Activated naive CD4-positive, alpha-beta T cell treated with anti-CD3 and anti-CD28 coated beads, Interleukin-2, amount 10 ng/mL, durations not matched to agents 5 hours and 36 hours (primary cell): ENCODE data around the gene BATF3. TPM values are rescaled to one million over a fixed set of nuclear protein-coding genes. Genes with fewer than 3 reads are reported as not detected.

Experiments
- total RNA-seq, 2 experiments: library from RNA; stranded (reverse); gene quantifications; one replicate each; pipeline ENCODE4 v1.2.3, GENCODE V29; 2021

Gene BATF3, protein sequence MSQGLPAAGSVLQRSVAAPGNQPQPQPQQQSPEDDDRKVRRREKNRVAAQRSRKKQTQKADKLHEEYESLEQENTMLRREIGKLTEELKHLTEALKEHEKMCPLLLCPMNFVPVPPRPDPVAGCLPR
- total RNA-seq: 1 to 10 TPM; 3.7 to 6.6 TPM

DNA sequence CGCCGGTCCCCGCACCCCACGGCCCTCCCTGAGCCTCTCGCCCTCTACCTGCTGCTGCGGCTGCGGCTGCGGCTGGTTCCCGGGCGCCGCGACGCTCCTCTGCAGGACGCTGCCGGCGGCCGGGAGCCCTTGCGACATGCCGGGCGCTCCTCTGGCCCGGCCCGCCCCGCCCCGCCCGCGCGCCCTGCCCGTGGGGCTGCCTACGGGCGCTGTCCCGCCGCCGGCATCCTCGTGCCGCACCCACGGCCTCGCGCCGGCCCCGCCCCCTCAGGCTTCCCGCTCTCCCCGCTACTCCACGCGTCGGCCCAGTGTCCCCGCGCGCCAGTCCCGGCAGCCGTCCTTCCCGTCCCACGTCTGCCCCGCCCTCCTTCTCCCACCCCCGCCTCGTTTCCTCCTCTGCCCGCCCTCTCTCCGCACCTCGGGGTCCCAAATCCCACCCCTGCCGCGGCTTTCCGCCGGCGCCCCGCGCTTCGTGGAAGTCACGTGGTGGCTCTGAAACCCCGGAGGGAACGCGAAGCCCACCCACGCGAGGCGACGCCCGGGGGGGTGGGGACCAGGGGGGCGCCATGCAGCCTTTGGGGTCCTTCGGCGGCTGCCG is at the start of gene BATF3:
Gene BATF3 (minus strand): TSS at position 216 of the 598 bp plus-strand sequence. CDS start 78 bp downstream, at position 138.

Other genes with a start within 250 kb of the BATF3 start
- gene ATF3, start 91.1 kb downstream of the BATF3 start, total RNA-seq: 10 to 100 TPM; 10.6 to 11.1 TPM
- 10 to 100 TPM; 30.6 to 31.3 TPM for gene NSL1, start 91.9 kb upstream of the BATF3 start, total RNA-seq
- gene TATDN3, start 92.1 kb upstream of the BATF3 start, total RNA-seq: 10 to 100 TPM; 12.5 to 14.2 TPM
- not detected for gene SPATA45, start 147.8 kb upstream of the BATF3 start, total RNA-seq
- 10 to 100 TPM; 10.9 to 13.0 TPM for gene FLVCR1, start 158.4 kb upstream of the BATF3 start, total RNA-seq